Activated CD4-positive, alpha-beta T cell treated with anti-CD3 and anti-CD28 coated beads for 36 hours (primary cell): ENCODE data around the gene SGPL1. TPM values are rescaled to one million over a fixed set of nuclear protein-coding genes. Genes with fewer than 3 reads are reported as not detected.
"Not testable (repeated sequence)": the region's sequence is repeated elsewhere in the genome, so short reads cannot be mapped to it uniquely, and the experiment has no call there.

ENCODE experiments used
- ATAC-seq: fragments of 200-7000 bp; cut with Tn5 transposase; one replicate; pipeline ENCODE4 v1.10.0; 2021; ENCODE audit warnings: mild to moderate bottlenecking, moderate library complexity
- CTCF ChIA-PET: fragments of 350-600 bp; sonication (Branson Sonifier 250); formaldehyde crosslinking; loops from one replicate; lab custom pipeline; 2021; ENCODE audit warnings: antibody characterized with exemption; lab: Charles Lee
- POLR2A ChIA-PET: fragments of 350-600 bp; sonication (Branson Sonifier 250); formaldehyde crosslinking; loops from one replicate; lab custom pipeline; 2021; ENCODE audit warnings: antibody characterized with exemption, inconsistent platforms; lab: Charles Lee
- DNase-seq: peaks from one replicate; pipeline ENCODE4 v3.0.0-alpha.2; 2020
- H3K27ac Mint-ChIP-seq: one replicate; pipeline ENCODE4 v1.8.0; 2021; ENCODE audit warnings: mixed read lengths
- H3K27me3 Mint-ChIP-seq: one replicate; pipeline ENCODE4 v1.8.0; 2021; ENCODE audit warnings: mixed read lengths
- H3K36me3 Mint-ChIP-seq: one replicate; pipeline ENCODE4 v1.8.0; 2021; ENCODE audit warnings: low read depth, mixed read lengths
- H3K4me1 Mint-ChIP-seq: one replicate; pipeline ENCODE4 v1.8.0; 2021; ENCODE audit warnings: mixed read lengths
- H3K4me3 Mint-ChIP-seq: one replicate; pipeline ENCODE4 v1.8.0; 2021; ENCODE audit warnings: mild to moderate bottlenecking, moderate library complexity, mixed read lengths
- H3K9me3 Mint-ChIP-seq: one replicate; pipeline ENCODE4 v1.8.0; 2021; ENCODE audit warnings: low read depth, mixed read lengths
- intact Hi-C, 2 experiments: fragments of 100-400 bp; cut with DNase I in 1 of 2; cut with micrococcal nuclease in 1 of 2; formaldehyde crosslinking; loops; one replicate each; pipeline versions ENCODE4 v1.14.2 to v1.15.1; 2022 to 2024; cut with DNase I, micrococcal nuclease
- total RNA-seq, 2 experiments: library from RNA; stranded (reverse); gene quantifications; one replicate each; pipeline ENCODE4 v1.2.3, GENCODE V29; 2021

Gene SGPL1
- total RNA-seq, 2 experiments from 2014 or later: 33.7 to 48.7 TPM

DNA sequence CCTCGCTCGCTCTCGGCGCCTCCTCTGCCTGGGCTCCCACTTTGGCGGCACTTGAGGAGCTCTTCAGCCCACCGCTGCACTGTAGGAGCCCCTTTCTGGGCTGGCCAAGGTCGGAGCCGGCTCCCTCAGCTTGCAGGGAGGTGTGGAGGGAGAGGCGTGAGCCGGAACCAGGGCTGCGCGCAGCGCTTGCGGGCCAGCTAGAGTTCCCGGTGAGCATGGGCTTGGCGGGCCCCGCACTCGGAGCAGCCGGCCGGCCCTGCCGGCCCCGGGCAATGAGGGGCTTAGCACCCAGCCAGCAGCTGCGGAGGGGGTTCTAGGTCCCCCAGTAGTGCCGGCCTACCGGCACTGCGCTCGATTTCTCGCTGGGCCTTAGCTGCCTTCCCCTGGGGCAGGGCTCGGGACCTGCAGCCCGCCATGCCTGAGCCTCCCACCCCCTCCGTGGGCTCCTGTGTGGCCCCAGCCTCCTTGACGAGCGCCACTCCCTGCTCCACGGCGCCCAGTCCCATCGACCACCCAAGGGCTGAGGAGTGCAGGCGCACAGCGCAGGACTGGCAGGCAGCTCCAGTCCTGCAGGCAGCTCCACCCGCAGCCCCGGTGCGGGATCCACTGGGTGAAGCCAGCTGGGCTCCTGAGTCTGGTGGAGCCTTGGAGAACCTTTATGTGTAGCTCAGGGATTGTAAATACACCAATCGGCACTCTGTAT lies 45.9 kb downstream of the SGPL1 start:
- H3K27ac Mint-ChIP-seq, intact Hi-C loops, CTCF ChIA-PET, H3K9me3 Mint-ChIP-seq, ATAC-seq, H3K27me3 Mint-ChIP-seq, DNase-seq, H3K4me3 Mint-ChIP-seq: not testable (repeated sequence)
- POLR2A ChIA-PET: interaction anchor here (1.1 kb wide), 1 partner anchor 41 kb away, joined by 4 read pairs; no protein-coding TSS in a partner anchor
- Mint-ChIP-seq H3K36me3 (peaks cover 56% of the 10 kb centered on the region), H3K4me1 (peaks cover 30% of the 10 kb centered on the region)

DNA sequence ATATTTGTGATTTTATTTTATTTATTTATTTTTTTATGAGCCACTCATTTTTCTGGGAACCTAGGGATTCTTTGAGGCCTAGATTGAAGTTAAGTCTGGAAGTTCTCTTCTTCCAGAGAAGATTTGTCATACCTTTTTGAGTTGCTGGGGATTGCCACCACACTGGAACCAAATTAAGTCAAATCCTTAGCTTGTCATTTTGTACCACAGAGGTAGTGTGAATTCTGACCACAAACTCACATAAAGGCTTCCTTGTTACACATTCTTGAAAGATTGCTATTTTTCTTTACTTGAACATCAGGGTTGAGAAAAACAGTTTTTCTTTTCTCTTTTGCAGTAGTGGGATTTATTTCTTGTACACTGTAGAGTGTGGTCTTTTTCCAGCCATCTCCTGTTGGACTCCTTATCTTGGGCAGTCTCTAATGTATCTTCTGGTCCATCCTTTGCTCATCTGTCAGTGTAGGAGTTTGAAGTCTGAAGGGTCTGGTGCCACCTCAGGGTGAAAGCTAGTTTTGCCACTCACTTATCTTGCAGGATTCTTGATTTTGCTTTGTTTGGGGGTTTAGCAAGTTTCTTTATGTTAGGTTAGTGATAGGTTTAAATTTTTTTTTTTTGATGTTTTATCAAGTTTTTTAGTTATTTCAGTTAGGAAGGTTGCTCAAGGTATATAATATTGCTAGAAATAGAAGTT lies 47.9 kb downstream of the SGPL1 start:
- Mint-ChIP-seq H3K4me1 (peaks cover 26% of the 10 kb centered on the region), H3K4me3 (no peak overlapping the region), H3K27me3 (no peaks in the 10 kb centered on the region), H3K9me3 (no peaks in the 10 kb centered on the region), H3K27ac (peak overlapping the region; percentile 49), H3K36me3 (peaks cover 45% of the 10 kb centered on the region)
- DNase-seq (no peak), ATAC-seq (peak; percentile 68)
- POLR2A ChIA-PET: interaction anchor here (0.6 kb wide), 1 partner anchor 28 kb away, joined by 4 read pairs; no protein-coding TSS in a partner anchor
- intact Hi-C loops: no loop called here
- CTCF ChIA-PET: interaction anchor here (0.6 to 2.0 kb wide), 5 partner anchors 11 to 53 kb away, joined by 3 to 7 read pairs (median 3); no protein-coding TSS in a partner anchor

DNA sequence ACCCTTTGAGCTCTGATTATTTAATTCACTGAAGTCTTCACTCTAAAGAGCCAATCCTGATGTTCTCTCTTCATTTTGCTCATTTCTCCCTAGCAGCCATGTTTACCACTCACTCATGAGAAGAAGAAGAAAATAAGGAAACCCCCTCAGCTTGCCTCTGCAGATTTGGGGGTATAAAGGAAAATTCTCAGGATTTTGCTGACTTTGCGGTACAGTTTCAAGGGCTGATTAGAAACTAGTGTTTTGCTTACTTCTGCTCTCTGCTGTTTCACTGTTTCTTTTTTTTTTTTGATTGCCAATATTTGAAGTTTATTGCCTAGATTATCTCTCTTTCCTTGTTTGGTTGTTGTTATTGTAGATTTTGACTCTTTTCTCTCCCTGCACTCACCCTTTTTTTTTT lies 49.2 kb downstream of the SGPL1 start:
- Mint-ChIP-seq H3K4me1 (peaks cover 26% of the 10 kb centered on the region), H3K36me3 (peaks cover 42% of the 10 kb centered on the region), H3K4me3 (no peak overlapping the region), H3K27ac (peak overlapping the region; percentile 2), H3K27me3 (no peaks in the 10 kb centered on the region), H3K9me3 (no peaks in the 10 kb centered on the region)
- DNase-seq (no peak), ATAC-seq (no peak)
- ChIA-PET CTCF (interaction anchor here (1.0 to 2.0 kb wide), 4 partner anchors 10 to 46 kb away, joined by 3 to 7 read pairs (median 4); no protein-coding TSS in a partner anchor), POLR2A (no interaction called here)
- intact Hi-C loops: no loop called here

DNA sequence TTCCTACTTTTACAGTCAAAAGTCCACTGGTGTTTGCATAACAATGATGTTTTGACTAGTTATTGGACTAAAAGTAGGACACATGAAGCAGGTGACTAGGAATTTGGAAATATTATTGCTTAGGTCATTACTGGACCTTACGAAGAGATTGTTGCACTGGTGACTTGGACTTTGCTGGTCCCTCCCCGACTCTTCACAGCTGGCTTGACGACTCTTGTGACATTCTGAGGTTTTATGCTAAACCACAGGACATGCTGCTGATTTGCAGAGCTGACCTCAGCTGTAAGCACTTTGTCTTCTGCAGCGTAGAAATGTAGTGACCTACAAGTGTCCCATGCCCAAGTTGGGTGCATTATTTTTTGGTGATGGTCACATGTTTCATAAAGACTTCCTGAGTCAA lies 50.7 kb downstream of the SGPL1 start:
- Mint-ChIP-seq H3K4me1 (peaks cover 26% of the 10 kb centered on the region), H3K36me3 (peaks cover 41% of the 10 kb centered on the region), H3K4me3 (no peak overlapping the region), H3K27ac (no peak overlapping the region), H3K27me3 (no peaks in the 10 kb centered on the region), H3K9me3 (no peaks in the 10 kb centered on the region)
- ChIA-PET POLR2A (no interaction called here), CTCF (interaction anchor here (1.3 kb wide), 1 partner anchor 11 kb away, joined by 3 read pairs; no protein-coding TSS in a partner anchor)
- ATAC-seq: no peak
- no peak for DNase-seq
- intact Hi-C loops: no loop called here

DNA sequence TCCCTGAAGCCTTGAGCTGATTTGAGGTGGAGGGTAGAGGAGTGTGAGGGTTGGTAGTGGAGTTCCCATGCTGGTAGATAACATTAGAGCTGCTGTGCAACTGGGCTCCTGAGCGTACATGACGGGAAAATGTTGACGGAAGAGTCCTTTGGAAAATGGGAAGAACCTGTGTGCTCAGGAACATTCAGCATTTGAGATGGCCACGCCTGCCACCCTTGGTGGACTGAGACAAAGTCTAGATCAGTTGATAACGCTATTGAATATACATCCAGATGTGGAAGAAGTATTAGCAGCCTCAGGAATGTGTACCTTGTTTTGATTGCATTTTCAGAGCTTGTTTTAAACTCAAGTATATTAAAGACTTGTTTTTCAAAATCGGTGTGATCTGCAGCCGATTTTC lies 56.5 kb downstream of the SGPL1 start:
- POLR2A ChIA-PET: interaction anchor here (0.6 kb wide), 1 partner anchor 1401 kb away, joined by 3 read pairs; no protein-coding TSS in a partner anchor
- no peak for DNase-seq
- Mint-ChIP-seq H3K9me3 (no peaks in the 10 kb centered on the region), H3K36me3 (peaks cover 39% of the 10 kb centered on the region), H3K27ac (no peak overlapping the region), H3K4me1 (no peaks in the 10 kb centered on the region), H3K4me3 (no peak overlapping the region), H3K27me3 (no peaks in the 10 kb centered on the region)
- CTCF ChIA-PET: interaction anchor here (0.6 to 1.8 kb wide), 6 partner anchors 12 to 206 kb away, joined by 3 to 4 read pairs (median 4); no protein-coding TSS in a partner anchor
- no peak for ATAC-seq
- intact Hi-C loops: no loop called here

DNA sequence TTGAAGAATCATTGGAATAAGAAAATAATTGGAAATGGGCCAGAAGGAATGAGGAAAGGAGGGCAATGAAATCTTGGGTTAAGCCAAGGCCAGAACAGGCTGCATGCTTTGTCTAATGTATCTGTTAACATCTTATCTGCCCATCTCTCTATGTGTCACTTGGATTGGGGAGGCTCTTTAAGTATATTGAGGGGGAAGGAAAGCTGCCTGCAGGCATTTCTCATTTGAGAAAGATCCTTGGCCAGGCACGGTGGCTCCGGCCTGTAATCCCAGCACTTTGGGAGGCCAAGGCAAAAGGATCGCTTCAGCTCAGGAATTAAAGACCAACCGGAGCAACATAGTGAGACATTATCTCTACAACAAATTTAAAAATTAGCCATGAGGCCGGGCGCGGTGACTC lies 58.3 kb downstream of the SGPL1 start:
- H3K36me3 Mint-ChIP-seq: peaks cover 46% of the 10 kb centered on the region
- no peaks in the 10 kb centered on the region for H3K27me3 Mint-ChIP-seq
- ATAC-seq (no peak), DNase-seq (no peak)
- ChIA-PET POLR2A (no interaction called here), CTCF (interaction anchor here (1.1 to 2.0 kb wide), 2 partner anchors 10 to 45 kb away, joined by 3 to 7 read pairs; no protein-coding TSS in a partner anchor)
- H3K27ac Mint-ChIP-seq: no peak overlapping the region
- H3K4me3 Mint-ChIP-seq: no peak overlapping the region
- H3K4me1 Mint-ChIP-seq: peaks cover 3% of the 10 kb centered on the region
- H3K9me3 Mint-ChIP-seq: no peaks in the 10 kb centered on the region
- intact Hi-C loops: no loop called here

DNA sequence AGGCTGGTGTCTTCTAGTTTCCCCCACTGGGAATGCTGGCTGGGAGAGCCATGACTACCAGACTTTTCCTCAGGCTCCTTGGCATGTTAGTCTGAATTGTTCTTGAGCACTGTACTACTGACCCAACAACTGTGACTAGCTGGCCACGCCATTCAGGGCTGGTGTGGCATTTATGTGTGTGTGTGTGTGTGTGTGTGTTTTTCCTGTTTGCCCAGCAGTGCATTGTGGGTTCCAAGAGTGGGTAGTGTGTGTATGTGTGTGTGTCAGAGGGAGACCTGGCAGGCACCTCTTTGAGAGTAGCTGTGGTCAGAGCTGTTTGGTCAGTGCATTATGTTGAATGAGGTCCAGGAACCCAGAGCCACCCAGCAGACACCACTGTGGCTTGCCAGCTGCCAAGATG lies 63.5 kb downstream of the SGPL1 start:
- intact Hi-C loops: no loop called here
- H3K4me3 Mint-ChIP-seq: no peak overlapping the region
- H3K36me3 Mint-ChIP-seq: peaks cover 48% of the 10 kb centered on the region
- H3K27ac Mint-ChIP-seq: peak overlapping the region; percentile 13
- no peaks in the 10 kb centered on the region for H3K9me3 Mint-ChIP-seq
- DNase-seq (no peak), ATAC-seq (no peak)
- POLR2A ChIA-PET: no interaction called here
- no peaks in the 10 kb centered on the region for H3K27me3 Mint-ChIP-seq
- H3K4me1 Mint-ChIP-seq: peaks cover 10% of the 10 kb centered on the region
- CTCF ChIA-PET: interaction anchor here (0.7 to 5.0 kb wide), 7 partner anchors 11 to 119 kb away, joined by 3 to 17 read pairs (median 5); partner anchors contain the start of gene SGPL1

DNA sequence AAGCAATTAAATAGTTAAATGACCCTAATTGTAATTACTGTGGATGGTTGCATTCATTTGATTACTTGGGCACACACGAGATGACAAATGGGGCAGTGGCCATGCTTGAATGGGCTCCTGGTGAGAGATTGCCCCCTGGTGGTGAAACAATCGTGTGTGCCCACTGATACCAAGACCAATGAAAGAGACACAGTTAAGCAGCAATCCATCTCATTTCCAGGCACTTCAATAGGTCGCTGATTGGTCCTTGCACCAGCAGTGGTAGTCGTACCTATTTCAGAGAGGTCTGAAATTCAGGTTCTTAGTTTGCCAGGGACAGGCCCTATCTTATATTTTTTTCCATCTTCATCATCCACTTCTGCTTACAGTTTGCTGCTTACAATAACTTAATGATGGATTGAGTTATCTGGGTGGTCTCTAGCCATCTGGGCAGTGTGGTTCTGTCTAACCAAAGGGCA lies 64.4 kb downstream of the SGPL1 start:
- Mint-ChIP-seq H3K9me3 (no peaks in the 10 kb centered on the region), H3K4me3 (no peak overlapping the region), H3K27ac (no peak overlapping the region), H3K36me3 (peaks cover 50% of the 10 kb centered on the region), H3K4me1 (peaks cover 10% of the 10 kb centered on the region), H3K27me3 (no peaks in the 10 kb centered on the region)
- ChIA-PET POLR2A (no interaction called here), CTCF (interaction anchor here (0.5 to 5.0 kb wide), 11 partner anchors 10 to 391 kb away, joined by 3 to 17 read pairs (median 5); partner anchors contain the start of gene SGPL1)
- peak; percentile 94 for ATAC-seq
- intact Hi-C loops: loop anchor here (1.0 to 5.0 kb wide), 4 partner anchors 65 to 330 kb away; partner anchors contain the start of gene SGPL1 (in 2 of the 2)
- DNase-seq: peak; percentile 86

DNA sequence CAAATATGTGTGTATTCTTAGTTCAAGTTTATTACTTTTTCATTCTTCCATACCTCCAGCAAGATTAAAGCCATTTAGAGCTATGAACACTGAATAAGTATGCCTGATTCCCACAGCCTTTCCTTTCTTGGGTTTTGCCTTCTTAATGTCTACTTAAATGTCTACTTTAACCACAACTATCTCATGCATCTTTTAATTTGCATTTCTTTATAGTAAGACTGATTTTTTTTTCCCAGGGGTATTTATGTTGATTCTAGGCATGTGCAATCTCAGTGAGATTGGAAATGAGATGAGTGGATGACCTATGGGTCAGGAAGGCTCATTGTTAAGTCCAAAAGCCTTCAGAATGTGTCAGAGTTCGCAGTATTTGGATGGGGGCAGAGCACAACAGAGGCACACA lies 69.0 kb downstream of the SGPL1 start:
- Mint-ChIP-seq H3K9me3 (no peaks in the 10 kb centered on the region), H3K27me3 (no peaks in the 10 kb centered on the region), H3K36me3 (peaks cover 27% of the 10 kb centered on the region), H3K4me3 (no peak overlapping the region), H3K27ac (no peak overlapping the region), H3K4me1 (peaks cover 26% of the 10 kb centered on the region)
- DNase-seq (no peak), ATAC-seq (no peak)
- ChIA-PET CTCF (no interaction called here), POLR2A (no interaction called here)
- intact Hi-C loops: loop anchor here in 1 of 2 experiments (5.0 kb wide), 1 partner anchor 267 kb away; no protein-coding TSS in a partner anchor

DNA sequence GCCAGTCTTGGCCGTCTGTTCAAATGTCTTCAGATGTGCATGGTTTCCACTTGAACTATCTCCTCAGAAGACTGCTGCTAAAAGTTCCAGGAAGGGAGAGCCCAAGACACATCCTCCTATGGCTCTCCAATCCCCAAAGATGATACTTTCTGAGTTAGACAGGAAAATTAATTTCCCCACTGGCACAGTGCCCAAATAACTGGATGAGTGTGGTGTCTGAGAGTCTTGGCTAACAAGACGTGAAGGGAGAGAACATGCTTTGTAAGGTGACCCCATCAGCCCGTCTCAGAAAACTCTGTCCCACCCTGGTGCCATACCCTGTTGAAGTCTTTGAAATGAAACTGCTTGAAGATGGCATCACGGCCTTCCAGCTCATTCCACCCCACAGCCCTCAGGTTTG lies 69.7 kb downstream of the SGPL1 start:
- Mint-ChIP-seq H3K4me1 (peaks cover 22% of the 10 kb centered on the region), H3K36me3 (peaks cover 23% of the 10 kb centered on the region), H3K9me3 (no peaks in the 10 kb centered on the region), H3K4me3 (no peak overlapping the region), H3K27ac (no peak overlapping the region), H3K27me3 (no peaks in the 10 kb centered on the region)
- ChIA-PET CTCF (no interaction called here), POLR2A (no interaction called here)
- intact Hi-C loops: no loop called here
- DNase-seq (no peak), ATAC-seq (no peak)
